Measurements from ENCODE around the gene CPNE8. TPM values are rescaled to one million over a fixed set of nuclear protein-coding genes. Genes with fewer than 3 reads are reported as not detected.

Gene CPNE8
- total RNA-seq, 2 experiments from 2014 or later, result not detected

GRCh38 chr12:38809832-38810231 lies 95.6 kb downstream of the CPNE8 start:
- DNase-seq (ENCODE audit: low spot score), result no peak
- TF ChIP-seq CTCF (conservative IDR thresholded peaks at IDR 0.05; ENCODE audit: low read length) (no peak), EZH2phosphoT487 (IDR thresholded peaks at IDR 0.05; ENCODE audit: borderline replicate concordance, low read depth, low read length) (no peak)
- H2AFZ ChIP-seq (ENCODE audit: low read length), result no peak overlapping the region
- H3K4me1 ChIP-seq (ENCODE audit: insufficient read depth, low read length, poor library complexity, severe bottlenecking), result no peaks in the 10 kb centered on the region
- no peak overlapping the region for H3K4me2 ChIP-seq (ENCODE audit: low read length)
- BruUV-seq (replicated peaks), result no TSS peak
- intact Hi-C loops (cut with micrococcal nuclease; ENCODE audit: unreplicated experiment), result no loop called here
- no peaks in the 10 kb centered on the region for H4K20me1 ChIP-seq (ENCODE audit: insufficient read depth, low read length)
- no peaks in the 10 kb centered on the region for H3K9me3 ChIP-seq (ENCODE audit: low read length)
- H3K27ac ChIP-seq (ENCODE audit: low read depth, low read length, poor library complexity, severe bottlenecking), result no peak overlapping the region
- no peaks in the 10 kb centered on the region for H3K9me2 ChIP-seq (ENCODE audit: insufficient read depth, low read length)
- ChIA-PET POLR2A (interaction anchor here (1.1 kb wide), 1 partner anchor 20 kb away, joined by 3 read pairs; no protein-coding TSS in a partner anchor), CTCF (ENCODE audit: unreplicated experiment) (no interaction called here)
- no peaks in the 10 kb centered on the region for H3K36me3 ChIP-seq (ENCODE audit: insufficient read depth, low read length)
- H3K4me3 ChIP-seq (ENCODE audit: low read depth, low read length, poor library complexity, severe bottlenecking), result no peak overlapping the region
- no peaks in the 10 kb centered on the region for H3K79me2 ChIP-seq (ENCODE audit: insufficient read depth, low read depth, low read length)

DNA sequence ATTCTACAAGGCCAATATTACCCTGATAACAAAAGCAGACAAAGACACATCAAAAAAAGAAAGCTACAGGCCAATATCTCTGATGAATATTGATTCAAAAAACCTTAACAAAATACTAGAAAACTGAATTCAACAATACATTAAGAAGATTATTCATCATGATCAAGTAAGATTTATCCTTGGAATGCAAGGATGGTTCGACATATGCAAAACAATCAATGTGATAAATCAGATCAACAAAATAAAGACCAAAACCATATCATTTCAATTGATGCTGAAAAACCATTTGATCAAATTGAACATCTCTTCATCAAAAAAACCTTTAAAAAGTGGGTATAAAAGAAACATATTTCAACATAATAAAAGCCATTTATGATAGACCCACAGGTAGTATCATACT lies 117.3 kb downstream of the CPNE8 start:
- BruUV-seq (replicated peaks), result no TSS peak
- CTCF ChIA-PET (ENCODE audit: unreplicated experiment), result no interaction called here
- POLR2A ChIA-PET, result interaction anchor here (0.7 kb wide), 1 partner anchor 708 kb away, joined by 5 read pairs; no protein-coding TSS in a partner anchor

DNA sequence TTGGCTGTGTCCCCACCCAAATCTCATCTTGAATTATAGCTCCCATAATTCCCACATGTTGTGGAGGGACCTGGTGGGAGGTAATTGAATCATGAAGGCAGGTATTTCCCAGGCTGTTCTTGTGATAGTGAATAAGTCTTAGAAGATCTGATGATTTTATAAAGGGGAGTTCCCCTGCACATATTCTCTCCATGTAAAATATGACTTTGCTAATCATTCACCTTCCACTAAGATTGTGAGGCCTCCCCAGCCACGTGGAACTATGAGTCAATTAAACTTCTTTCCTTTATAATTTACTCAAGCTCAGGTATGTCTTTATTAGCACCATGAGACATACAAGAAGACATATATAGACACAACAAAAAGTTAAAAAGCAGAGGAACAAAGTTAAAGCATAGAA lies 120.0 kb downstream of the CPNE8 start:
- Histone ChIP-seq H4K20me1 (ENCODE audit: insufficient read depth, low read length) (no peaks in the 10 kb centered on the region), H3K4me1 (ENCODE audit: insufficient read depth, low read length, poor library complexity, severe bottlenecking) (no peaks in the 10 kb centered on the region), H3K9me2 (ENCODE audit: insufficient read depth, low read length) (no peaks in the 10 kb centered on the region), H3K4me2 (ENCODE audit: low read length) (no peak overlapping the region), H2AFZ (ENCODE audit: low read length) (no peak overlapping the region), H3K9me3 (ENCODE audit: low read length) (peaks cover 12% of the 10 kb centered on the region; the same call in 1 of the 2 replicates), H3K79me2 (ENCODE audit: insufficient read depth, low read depth, low read length) (no peaks in the 10 kb centered on the region), H3K27ac (ENCODE audit: low read depth, low read length, poor library complexity, severe bottlenecking) (no peak overlapping the region), H3K36me3 (ENCODE audit: insufficient read depth, low read length) (no peaks in the 10 kb centered on the region), H3K4me3 (ENCODE audit: low read depth, low read length, poor library complexity, severe bottlenecking) (no peak overlapping the region)
- intact Hi-C loops (cut with micrococcal nuclease; ENCODE audit: unreplicated experiment), result no loop called here
- POLR2A ChIA-PET, result no interaction called here
- TF ChIP-seq CTCF (conservative IDR thresholded peaks at IDR 0.05; ENCODE audit: low read length) (no peak), EZH2phosphoT487 (IDR thresholded peaks at IDR 0.05; ENCODE audit: borderline replicate concordance, low read depth, low read length) (no peak)
- CTCF ChIA-PET (ENCODE audit: unreplicated experiment), result no interaction called here
- DNase-seq (ENCODE audit: low spot score), result no peak
- BruUV-seq (replicated peaks), result no TSS peak

More for the DNA sequence above, 117.3 kb downstream of the CPNE8 start:
- no peaks in the 10 kb centered on the region for H3K79me2 ChIP-seq (ENCODE audit: insufficient read depth, low read depth, low read length)
- no peaks in the 10 kb centered on the region for H3K9me2 ChIP-seq (ENCODE audit: insufficient read depth, low read length)
- intact Hi-C loops (cut with micrococcal nuclease; ENCODE audit: unreplicated experiment), result no loop called here
- H3K27ac ChIP-seq (ENCODE audit: low read depth, low read length, poor library complexity, severe bottlenecking), result no peak overlapping the region
- H4K20me1 ChIP-seq (ENCODE audit: insufficient read depth, low read length), result no peaks in the 10 kb centered on the region
- TF ChIP-seq CTCF (conservative IDR thresholded peaks at IDR 0.05; ENCODE audit: low read length), result no peak
- no peak for DNase-seq (ENCODE audit: low spot score)
- H3K4me3 ChIP-seq (ENCODE audit: low read depth, low read length, poor library complexity, severe bottlenecking), result no peak overlapping the region
- no peaks in the 10 kb centered on the region for H3K36me3 ChIP-seq (ENCODE audit: insufficient read depth, low read length)
- no peaks in the 10 kb centered on the region for H3K4me1 ChIP-seq (ENCODE audit: insufficient read depth, low read length, poor library complexity, severe bottlenecking)
- H3K4me2 ChIP-seq (ENCODE audit: low read length), result no peak overlapping the region
- H2AFZ ChIP-seq (ENCODE audit: low read length), result no peak overlapping the region
- peaks cover 15% of the 10 kb centered on the region; the same call in 1 of the 2 replicates for H3K9me3 ChIP-seq (ENCODE audit: low read length)

Measured in OCI-LY7 (cell line).